HG03442 (cell line): ENCODE data around the gene IGF1R.

Source experiments
- ATAC-seq: cut with Tn5 transposase; IDR thresholded peaks from one replicate; pipeline ENCODE4 v1.9.1; 2021; ENCODE audit warnings: mild to moderate bottlenecking, moderate library complexity; ENCODE audit not compliant: unreplicated experiment

IGF1R gene

GRCh38 chr15:98648654-98649471, 524 bp downstream of the IGF1R start:
- peak; percentile 17 for ATAC-seq

- ATAC-seq: no peak
These were observed 1.4 kb downstream of the IGF1R start for GRCh38 chr15:98649472-98650416.

DNA sequence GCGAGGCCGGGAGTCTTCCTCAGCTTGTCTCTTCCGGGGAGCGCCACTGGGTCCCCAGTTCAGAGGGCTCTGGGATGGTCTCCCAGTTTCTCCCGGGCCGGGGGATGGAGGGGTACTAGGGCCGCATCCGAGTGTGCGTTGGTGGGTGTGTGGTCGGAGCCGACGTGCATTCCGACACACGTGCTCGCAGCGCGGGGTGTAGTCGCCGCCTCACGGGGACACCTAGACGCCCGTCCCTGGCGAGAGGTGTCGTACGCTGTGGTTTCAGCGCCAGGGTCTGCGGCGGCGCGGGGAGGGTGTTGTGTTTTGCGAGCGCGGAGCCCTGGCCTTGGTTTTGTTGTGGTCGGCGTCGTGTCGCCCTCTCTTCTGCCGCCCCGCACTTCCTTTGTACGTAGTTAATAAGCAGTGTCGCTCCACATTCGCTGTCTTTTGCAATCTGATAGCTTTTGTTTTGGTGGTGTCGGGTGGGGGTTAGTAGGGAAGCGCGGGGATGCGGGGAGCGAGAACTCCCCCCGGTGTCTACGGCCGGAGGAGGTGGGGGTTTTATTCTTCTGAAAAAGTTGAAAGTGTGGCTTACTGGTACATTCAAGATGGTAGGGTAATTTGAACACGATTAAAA, 2.2 kb downstream of the IGF1R start:
- ATAC-seq: no peak

- ATAC-seq: no peak
These were observed 2.7 kb downstream of the IGF1R start for GRCh38 chr15:98651036-98651481.

DNA sequence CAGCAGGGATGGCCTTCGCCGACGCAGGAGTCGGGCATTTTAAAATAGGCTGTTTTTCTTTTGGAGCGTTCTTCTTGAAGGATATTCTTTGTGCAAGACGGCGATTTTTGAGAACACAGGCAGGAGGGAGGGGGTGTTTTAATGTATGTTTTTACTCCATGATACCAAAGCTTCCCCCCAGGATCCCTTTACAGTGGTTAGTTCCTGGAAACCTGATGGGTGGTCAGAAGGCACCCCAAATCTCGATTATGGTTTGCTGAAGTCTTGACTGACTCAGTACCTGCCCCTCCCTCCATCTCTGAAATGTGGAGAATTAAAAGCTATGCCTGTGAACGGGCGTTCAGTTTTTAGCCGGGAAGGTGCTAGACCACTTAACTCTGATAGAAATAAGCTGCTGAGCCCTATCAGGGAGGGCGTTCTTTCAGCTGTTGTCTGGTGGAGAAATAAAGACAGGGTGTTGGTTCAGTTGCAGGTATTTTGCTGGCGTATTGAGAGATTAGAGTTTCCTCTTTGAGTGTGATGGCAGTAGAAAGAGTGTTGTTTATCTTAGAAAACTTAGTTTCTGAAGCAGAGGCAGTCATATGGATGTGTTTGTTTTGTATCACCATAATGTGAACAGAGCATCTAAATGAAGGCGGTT, 3.4 kb downstream of the IGF1R start:
- no peak for ATAC-seq

GRCh38 chr15:98653686-98654085, 5.3 kb downstream of the IGF1R start:
- ATAC-seq: no peak

GRCh38 chr15:98654790-98655360, 6.5 kb downstream of the IGF1R start:
- ATAC-seq: no peak

- ATAC-seq: no peak
These were observed 7.4 kb downstream of the IGF1R start for GRCh38 chr15:98655732-98656131.

- no peak for ATAC-seq
These were observed 9.4 kb downstream of the IGF1R start for GRCh38 chr15:98657721-98658120.

DNA sequence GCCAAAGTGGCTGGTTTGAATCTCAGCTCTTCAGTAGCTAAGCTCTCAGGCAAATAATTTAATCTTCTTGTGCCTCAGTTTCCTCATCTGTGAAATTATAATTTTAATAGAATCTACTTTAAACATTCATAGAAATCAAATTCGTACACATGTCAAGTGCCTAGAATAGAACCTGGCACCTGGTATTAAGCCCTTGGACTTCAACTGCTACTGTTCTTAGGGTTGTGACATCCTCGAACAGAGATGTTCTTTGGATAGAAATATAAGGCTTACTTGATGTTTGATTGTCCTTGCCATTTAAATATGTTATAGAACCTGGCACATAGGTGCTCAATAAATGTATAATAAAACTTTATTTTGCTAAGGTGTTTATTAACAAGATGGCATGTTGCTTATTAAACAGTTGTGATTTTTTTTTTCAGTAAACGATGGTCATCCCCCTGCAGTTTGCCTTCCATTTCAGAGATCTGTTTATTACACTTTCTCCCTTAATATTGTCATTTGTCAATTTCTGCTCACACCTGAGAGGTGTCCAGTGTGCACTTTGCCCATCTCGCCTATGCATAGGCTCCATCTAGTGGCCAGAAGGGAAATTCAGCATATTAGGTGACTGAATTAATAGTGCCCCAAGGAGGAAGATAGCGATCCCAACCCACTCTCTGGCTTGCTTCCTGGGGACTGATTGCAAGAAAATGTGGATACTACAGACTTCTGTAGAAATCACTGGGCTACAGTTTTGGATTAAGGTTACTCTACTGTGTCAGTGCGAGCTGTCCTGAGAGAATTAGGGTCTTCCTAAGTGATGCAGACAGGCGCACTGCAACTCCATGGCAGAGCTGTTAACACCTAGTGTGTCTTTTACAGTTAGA, 10.7 kb downstream of the IGF1R start:
- peak; percentile 95 for ATAC-seq

DNA sequence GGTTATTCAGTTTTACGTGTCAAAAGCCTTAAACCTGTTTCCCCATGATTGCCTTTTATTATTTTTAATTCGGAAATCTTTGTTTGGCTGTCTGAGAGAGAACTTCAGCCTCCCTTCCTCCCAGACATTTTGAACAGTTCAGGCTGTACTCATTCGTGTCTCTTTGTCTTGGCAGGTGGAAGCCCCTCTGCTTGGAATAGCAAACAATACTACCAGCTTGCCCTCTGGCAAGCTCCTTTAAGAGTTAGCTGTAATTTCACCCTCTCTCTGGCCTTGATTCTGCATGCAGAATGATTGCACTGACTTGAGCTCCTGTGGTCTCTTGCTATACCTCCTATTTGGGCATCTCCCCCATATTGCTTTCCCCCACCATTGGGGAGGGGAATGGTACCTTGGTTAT, 11.7 kb downstream of the IGF1R start:
- ATAC-seq: no peak

- ATAC-seq: no peak
These were observed 14.7 kb downstream of the IGF1R start for GRCh38 chr15:98663045-98663444.

DNA sequence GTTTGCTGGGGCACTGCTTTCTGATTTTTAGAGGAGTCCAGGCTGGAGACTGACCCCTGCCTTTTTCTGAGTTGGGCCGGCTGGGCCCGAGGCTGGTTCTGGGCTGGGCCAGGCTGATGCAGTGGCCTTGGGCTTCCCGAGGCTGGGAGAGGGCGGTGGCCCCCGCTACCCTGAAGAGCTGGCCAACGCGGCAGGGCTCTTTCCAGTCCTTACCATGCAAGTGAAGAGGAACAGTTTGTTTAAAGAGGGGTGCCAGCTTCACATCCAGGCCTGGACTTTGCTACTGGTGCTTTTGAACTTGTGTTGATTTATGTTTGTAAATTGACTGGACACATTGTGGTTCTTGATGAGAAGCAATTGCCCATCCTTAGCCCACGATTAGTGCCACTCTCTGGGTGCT, 15.3 kb downstream of the IGF1R start:
- ATAC-seq: no peak

GRCh38 chr15:98666441-98666840, 18.1 kb downstream of the IGF1R start:
- no peak for ATAC-seq

GRCh38 chr15:98666841-98667240, 18.5 kb downstream of the IGF1R start:
- ATAC-seq: no peak

DNA sequence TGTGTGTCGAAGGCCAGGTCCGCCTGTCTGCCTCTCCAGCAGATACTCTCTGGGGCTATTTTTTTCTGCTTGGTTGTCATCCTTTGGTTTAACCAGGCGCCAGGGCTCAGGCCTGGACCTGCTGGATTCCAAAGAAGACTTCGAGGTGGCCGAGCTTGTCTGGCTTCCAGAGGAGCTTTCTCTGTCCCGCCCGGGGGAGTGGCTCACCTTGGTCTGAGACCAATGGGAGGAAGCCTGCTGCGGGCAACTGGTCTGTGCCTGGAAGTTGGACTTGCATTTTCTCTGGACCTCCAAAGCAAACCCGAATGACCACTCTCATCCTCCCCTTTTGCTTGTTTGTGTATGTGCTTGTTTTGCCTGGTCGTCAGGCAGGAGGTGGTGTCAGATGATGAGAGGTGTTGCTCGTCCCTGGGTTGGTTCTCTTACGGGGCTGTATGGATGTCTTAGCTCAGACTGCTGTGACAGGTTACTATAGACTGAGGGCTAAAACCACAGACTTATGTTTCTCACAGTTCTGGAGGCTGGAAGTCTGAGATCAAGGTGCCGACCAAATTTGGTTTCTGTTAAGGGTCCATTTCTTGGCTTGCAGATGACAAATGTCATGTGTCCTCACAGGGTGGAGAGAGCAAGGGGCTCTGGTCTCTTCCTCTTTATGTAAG, 19.3 kb downstream of the IGF1R start:
- no peak for ATAC-seq

DNA sequence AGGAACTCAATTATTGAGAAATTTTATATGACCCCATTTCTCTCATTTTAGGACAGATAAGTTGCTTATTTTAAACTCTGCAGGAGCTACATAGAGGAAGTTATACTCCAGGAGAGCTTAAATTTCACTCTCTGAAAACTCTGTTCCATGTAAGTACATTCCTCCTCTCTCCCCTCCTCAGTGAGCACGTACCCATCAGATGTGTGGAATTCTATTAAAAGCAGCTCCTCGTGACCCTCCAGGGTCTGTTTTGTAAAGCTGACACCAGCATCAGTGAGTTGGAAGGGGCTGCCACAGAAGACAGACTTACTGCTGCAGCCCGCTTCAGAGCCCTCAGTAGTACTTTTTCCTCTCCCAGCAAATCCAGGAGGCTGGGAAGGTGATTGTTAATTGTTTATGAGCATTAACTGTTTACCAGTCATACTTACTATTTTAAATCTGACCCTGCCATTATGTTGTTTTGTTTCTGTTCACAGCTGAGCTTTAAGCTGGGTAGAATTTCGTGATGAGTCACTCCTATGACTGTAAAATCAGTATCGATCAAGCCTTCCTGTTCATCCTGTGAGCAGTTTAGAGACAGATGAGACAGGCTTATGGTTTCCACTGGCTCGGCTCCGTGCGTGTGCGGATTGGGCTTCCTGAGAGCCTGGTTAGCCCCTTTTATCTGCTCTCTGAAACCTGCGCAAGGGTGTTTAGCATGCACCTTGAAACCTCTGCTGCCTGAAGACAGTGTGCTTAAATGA, 20.4 kb downstream of the IGF1R start:
- ATAC-seq: peak; percentile 70

GRCh38 chr15:98669638-98670037, 21.3 kb downstream of the IGF1R start:
- no peak for ATAC-seq
